Lung (tissue), 12 donors: ENCODE measurements around the gene TM9SF2. TPM values are rescaled to one million over a fixed set of nuclear protein-coding genes. Genes with fewer than 3 reads are reported as not detected.

Experiments
- ATAC-seq: fragments of 200-7000 bp; cut with Tn5 transposase; one replicate; pipeline ENCODE4 v1.9.1; 2020; ENCODE audit warnings: moderate number of reproducible peaks; ENCODE audit not compliant: insufficient read depth, low FRiP score
- DNase-seq, 3 donors: peaks; one replicate each; pipeline ENCODE4 v3.0.0-alpha.2; 2013 to 2017
- H3K27ac ChIP-seq, 2 donors: one replicate each; pipeline ENCODE4 v1.5.1; 2013; ENCODE audit warnings: mild to moderate bottlenecking in 2 of 2, moderate library complexity in 2 of 2, control low read depth in 1 of 2, inconsistent platforms in 1 of 2, low read depth in 1 of 2, low read length in 1 of 2
- H3K27me3 ChIP-seq, 3 donors: one replicate each; pipeline ENCODE4 v1.5.1; 2013; ENCODE audit warnings: low read length in 2 of 3; ENCODE audit not compliant: control insufficient read depth in 3 of 3, insufficient read depth in 3 of 3
- H3K36me3 ChIP-seq, 4 donors: one replicate each; pipeline ENCODE4 v1.5.1; 2013; ENCODE audit warnings: low read length in 4 of 4, mild to moderate bottlenecking in 1 of 4, moderate library complexity in 1 of 4; ENCODE audit not compliant: control insufficient read depth in 4 of 4, insufficient read depth in 4 of 4
- H3K4me1 ChIP-seq, 5 donors: one replicate each; pipeline ENCODE4 v1.5.1; 2013; ENCODE audit warnings: low read length in 5 of 5, mild to moderate bottlenecking in 2 of 5, moderate library complexity in 1 of 5; ENCODE audit not compliant: control insufficient read depth in 5 of 5, insufficient read depth in 5 of 5
- H3K4me3 ChIP-seq: one replicate; pipeline ENCODE4 v1.5.1; 2013; ENCODE audit warnings: mild to moderate bottlenecking, control low read depth, moderate library complexity
- H3K9ac ChIP-seq, 2 donors: one replicate each; pipeline ENCODE4 v1.5.1; 2013; ENCODE audit warnings: low read length in 2 of 2, control low read depth in 1 of 2; ENCODE audit not compliant: insufficient read depth in 1 of 2
- H3K9me3 ChIP-seq, 4 donors: one replicate each; pipeline ENCODE4 v1.5.1; 2013; ENCODE audit warnings: low read length in 3 of 4, mild to moderate bottlenecking in 1 of 4, moderate library complexity in 1 of 4; ENCODE audit not compliant: control insufficient read depth in 4 of 4, insufficient read depth in 3 of 4
- WGBS, 2 donors: extraction: QIAGEN DNeasy Blood & Tissue Kit; methylation state at CpG; one replicate each; pipeline ENCODE4 v1.1.7; 2013; 5-methylcytosine and 5-hydroxymethylcytosine counted together
- polyA plus RNA-seq, 2 donors: library from polyadenylated mRNA; stranded (reverse); fragments of 200-250 nt; gene quantifications; one replicate each; pipeline ENCODE4 v1.2.1, GENCODE V29; 2013
- total RNA-seq, 2 donors: library from RNA; depleted of rRNA in 1 of 2; stranded (reverse); fragments of >200 nt in 1 of 2; gene quantifications; one replicate each; pipeline ENCODE4 v1.2.1, GENCODE V29; 2014 to 2021
- TF ChIP-seq, protein P1 (sequence below): IDR thresholded peaks from 2 replicates; pipeline ENCODE4 v1.5.1; 2012; ENCODE audit warnings: mild to moderate bottlenecking; ENCODE audit errors: control extremely low read depth, extremely low read depth
- donor health status: control.
- donor health status: control.
- donor health status: Bipolar disorder and iron deficiency.
- donor health status: healthy.
- donor health status: DM: yes; HTN: yes; CAD: no.

The TM9SF2 gene
- total and polyA plus RNA-seq, 4 donors = 54.4 to 164 (median 110) TPM

- H3K27ac ChIP-seq = no peak overlapping the region
- H3K27me3 ChIP-seq = no peaks in the 10 kb centered on the region
- TF ChIP-seq, protein P1, sequence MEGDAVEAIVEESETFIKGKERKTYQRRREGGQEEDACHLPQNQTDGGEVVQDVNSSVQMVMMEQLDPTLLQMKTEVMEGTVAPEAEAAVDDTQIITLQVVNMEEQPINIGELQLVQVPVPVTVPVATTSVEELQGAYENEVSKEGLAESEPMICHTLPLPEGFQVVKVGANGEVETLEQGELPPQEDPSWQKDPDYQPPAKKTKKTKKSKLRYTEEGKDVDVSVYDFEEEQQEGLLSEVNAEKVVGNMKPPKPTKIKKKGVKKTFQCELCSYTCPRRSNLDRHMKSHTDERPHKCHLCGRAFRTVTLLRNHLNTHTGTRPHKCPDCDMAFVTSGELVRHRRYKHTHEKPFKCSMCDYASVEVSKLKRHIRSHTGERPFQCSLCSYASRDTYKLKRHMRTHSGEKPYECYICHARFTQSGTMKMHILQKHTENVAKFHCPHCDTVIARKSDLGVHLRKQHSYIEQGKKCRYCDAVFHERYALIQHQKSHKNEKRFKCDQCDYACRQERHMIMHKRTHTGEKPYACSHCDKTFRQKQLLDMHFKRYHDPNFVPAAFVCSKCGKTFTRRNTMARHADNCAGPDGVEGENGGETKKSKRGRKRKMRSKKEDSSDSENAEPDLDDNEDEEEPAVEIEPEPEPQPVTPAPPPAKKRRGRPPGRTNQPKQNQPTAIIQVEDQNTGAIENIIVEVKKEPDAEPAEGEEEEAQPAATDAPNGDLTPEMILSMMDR = no peak
- no peak overlapping the region for H3K4me3 ChIP-seq
- ATAC-seq (no peak), DNase-seq (no peak)
- H3K9ac ChIP-seq = no peak overlapping the region
- 83 to 91% methylated on average over 7 of the region's 7 CpGs for WGBS, 2 donors
- H3K4me1 ChIP-seq = peaks cover 0 to 4% (median 0%) of the 10 kb centered on the region in 5 donors
- peaks cover 27 to 51% (median 33%) of the 10 kb centered on the region in 4 donors for H3K36me3 ChIP-seq
- no peaks in the 10 kb centered on the region for H3K9me3 ChIP-seq
Observed at GRCh38 chr13:99546878-99547277, 45.6 kb downstream of the TM9SF2 start.

- Histone ChIP-seq H3K4me1 (peaks cover 0 to 2% (median 0%) of the 10 kb centered on the region in 5 donors), H3K27me3 (no peaks in the 10 kb centered on the region), H3K4me3 (no peak overlapping the region), H3K27ac (no peak overlapping the region), H3K36me3 (peaks cover 32 to 56% (median 39%) of the 10 kb centered on the region in 4 donors), H3K9me3 (no peaks in the 10 kb centered on the region), H3K9ac (no peak overlapping the region)
- ATAC-seq (no peak), DNase-seq (no peak)
- TF ChIP-seq, protein P1 = no peak
- WGBS, 2 donors = 35 to 55% methylated on average over 4 of the region's 4 CpGs
Observed at GRCh38 chr13:99548448-99548847, 47.2 kb downstream of the TM9SF2 start.

DNA sequence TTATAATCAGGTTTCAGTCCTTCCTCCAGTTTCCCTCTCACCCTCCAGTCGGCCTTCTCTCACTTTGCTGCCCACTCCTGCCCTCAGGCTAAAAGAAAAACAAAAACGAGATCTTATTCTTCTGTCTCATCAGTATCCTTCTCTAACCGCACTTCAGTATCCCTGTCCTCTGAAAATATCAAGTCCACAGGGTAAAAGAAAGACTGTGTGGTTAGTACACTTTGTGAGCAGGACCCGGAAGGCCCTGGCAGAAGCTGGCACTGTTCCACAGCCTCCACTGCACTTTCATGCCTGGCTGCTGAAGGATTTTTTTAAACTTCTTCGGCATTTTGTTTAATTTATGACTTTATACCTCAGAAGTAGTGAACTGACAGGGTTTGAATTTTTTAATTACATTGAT, 51.8 kb downstream of the TM9SF2 start:
- DNase-seq (no peak), ATAC-seq (no peak)
- H3K4me3 ChIP-seq = no peak overlapping the region
- H3K36me3 ChIP-seq = peaks cover 22 to 45% (median 40%) of the 10 kb centered on the region in 4 donors
- TF ChIP-seq, protein P1 = no peak
- WGBS, 2 donors = 77 to 83% methylated on average over 5 of the region's 5 CpGs
- H3K27me3 ChIP-seq = no peaks in the 10 kb centered on the region
- no peaks in the 10 kb centered on the region for H3K9me3 ChIP-seq
- no peak overlapping the region for H3K9ac ChIP-seq
- peaks cover 0 to under 1% (median 0%) of the 10 kb centered on the region in 5 donors for H3K4me1 ChIP-seq
- H3K27ac ChIP-seq = no peak overlapping the region

- DNase-seq (no peak), ATAC-seq (no peak)
- WGBS, 2 donors = 78 to 85% methylated on average over 5 of the region's 5 CpGs
- TF ChIP-seq, protein P1 = no peak
- Histone ChIP-seq H3K9me3 (no peaks in the 10 kb centered on the region), H3K9ac (no peak overlapping the region), H3K4me1 (no peaks in the 10 kb centered on the region), H3K36me3 (peaks cover 20 to 46% (median 33%) of the 10 kb centered on the region in 4 donors), H3K4me3 (no peak overlapping the region), H3K27ac (no peak overlapping the region), H3K27me3 (no peaks in the 10 kb centered on the region)
Observed at GRCh38 chr13:99555149-99555548, 53.9 kb downstream of the TM9SF2 start.
